Measurements from ENCODE around the gene UNG.
A peak's percentile ranks its signal among the peaks of the same experiment; 100 is the strongest.

Gene UNG

DNA sequence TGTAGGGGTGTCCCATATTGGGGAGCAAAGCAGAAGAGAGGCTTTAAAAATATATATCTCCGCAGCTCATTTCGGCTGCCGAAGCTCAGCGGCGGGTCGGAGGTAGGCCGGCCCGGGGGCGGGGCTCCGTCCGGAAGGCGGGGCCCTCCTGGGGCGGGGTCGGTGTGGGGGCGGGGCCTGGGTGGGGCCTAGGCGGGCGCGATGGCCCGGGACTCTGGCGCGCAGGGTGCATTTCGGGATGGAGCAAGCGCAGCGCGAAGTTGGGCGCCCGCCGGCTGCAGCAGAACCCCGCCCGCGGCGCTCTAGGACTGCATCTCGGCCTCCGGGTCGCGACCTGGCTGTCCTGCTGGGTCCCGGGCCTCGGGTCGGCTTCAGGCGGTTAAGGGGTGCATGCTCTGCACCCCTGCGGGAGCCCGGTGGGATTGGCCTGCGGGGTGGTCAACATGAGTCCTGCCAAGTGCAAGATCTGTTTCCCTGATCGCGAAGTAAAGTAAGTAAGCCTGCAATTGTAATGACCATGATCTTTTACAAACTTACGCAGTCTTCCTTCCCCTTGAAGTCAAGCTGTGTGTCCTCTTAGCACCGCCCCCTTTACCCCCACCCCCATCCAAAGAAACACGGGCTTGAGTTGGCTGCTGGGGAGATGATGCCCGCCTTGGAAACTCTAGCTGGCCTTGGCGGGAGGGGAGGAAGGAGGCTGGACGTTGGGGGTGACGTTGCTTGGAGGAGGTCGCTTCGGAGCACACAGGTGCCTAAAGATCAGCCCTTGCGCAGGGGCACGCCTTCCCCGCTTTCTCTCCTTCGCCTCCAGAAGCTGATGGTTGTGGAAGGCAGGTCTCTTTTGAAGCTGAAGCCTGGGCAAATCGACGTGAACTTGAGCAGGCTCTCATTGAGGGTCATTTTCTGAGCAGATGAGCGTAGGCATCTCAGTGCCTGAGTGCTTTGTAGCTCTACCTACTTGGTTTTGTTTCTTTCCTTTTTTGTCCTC, 57.3 kb downstream of the UNG start:
- DNase-seq = peak; percentile 30 to 90 (median 71)

DNA sequence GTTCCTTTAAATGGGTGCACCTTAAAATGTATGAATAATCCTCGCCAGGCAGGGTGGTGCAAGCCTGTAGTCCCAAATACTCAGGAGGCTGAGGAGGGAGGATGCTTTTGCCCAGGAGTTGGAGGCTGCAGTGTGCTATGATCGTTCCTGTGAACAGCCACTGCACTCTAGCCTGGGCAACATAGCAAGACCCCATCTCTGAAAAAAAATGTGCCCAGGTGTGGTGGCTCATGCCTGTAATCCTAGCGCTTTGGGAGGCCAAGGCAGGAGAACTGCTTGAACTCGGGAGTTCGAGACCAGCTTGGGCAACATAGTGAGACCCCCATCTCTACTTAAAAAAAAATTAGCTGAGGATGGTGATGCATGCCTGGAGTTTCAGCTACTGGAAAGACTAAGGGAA, 58.6 kb downstream of the UNG start:
- DNase-seq = no peak

DNA sequence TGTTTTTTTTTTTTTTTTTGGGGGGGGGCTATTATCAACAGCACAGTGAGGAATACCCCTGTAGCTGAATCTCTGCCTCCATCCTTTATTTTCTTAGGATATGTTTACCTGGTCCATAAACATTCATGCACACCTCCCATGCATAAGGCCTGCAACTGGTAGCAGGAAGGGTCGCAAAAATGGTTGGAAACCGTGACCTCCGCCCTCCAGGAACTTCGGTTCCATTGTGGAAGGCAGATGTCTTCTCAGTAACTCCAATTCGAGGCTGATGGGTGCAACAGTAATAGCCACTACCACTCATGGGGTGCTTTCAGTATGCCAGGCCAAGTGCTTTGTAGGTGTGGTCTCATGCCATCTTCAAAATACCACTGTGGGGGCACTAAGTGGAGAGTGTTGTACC, 59.2 kb downstream of the UNG start:
- no peak for DNase-seq

DNA sequence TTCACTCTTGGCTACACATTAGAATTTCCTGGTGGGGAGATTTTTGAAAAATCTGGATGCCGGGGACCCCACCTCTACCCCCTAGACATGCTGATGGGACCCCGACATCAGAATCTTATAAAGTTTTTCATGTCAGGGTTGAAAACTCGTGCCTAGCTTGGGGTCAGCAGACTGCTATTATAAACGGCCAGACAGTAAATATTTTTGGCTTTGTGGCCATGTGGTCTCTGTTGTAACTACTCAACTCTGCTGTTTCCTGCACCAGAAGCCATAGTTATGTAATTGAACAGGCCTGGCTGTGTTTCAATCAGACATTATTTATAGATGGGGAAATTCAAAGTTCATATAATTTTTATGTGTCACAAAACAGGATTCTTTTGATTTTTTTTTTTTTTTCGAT, 60.6 kb downstream of the UNG start:
- DNase-seq = no peak

DNA sequence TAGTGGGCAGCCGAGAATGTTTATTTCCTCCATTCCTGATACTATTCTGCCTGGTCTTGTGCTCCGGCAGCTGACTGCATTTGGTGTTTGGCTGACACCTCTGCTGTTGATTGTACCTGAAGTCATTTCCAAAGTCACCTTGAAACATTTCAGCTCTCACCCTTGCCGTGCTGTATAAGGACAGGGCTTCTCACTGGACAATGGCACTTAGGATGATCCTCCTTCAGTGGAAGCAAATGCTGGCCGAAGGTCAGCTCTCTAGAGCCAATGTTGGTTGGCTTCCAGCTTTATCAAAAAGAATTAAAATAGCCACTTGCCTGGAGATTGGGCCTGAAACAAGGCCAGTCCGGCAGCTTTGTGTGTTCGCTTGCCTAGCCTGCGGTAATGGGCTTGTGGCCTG, 63.0 kb downstream of the UNG start:
- DNase-seq = peak in 1 of 51 donors; percentile 29
